ENCODE measurements around the gene RUBCN.

GRCh38 chr3:197670361-197670760 is 66.3 kb downstream of the RUBCN start:
- TF ChIP-seq ZFP69B (tag by site-specific recombination; IDR thresholded peaks at IDR 0.05) (no peak), BCL11A (tag by site-specific recombination; IDR thresholded peaks at IDR 0.05; ENCODE audit: low read depth) (no peak), GFI1B (tag by site-specific recombination; IDR thresholded peaks at IDR 0.05) (no peak), ZNF624 (tag by site-specific recombination; IDR thresholded peaks at IDR 0.05) (no peak), ZNF645 (tag by site-specific recombination; IDR thresholded peaks at IDR 0.05) (no peak), ZNF530 (tag by site-specific recombination; IDR thresholded peaks at IDR 0.05; ENCODE audit: low read depth) (no peak), ZBTB26 (tag by site-specific recombination; optimal IDR thresholded peaks at IDR 0.05) (no peak), KLF9 (tag by site-specific recombination; IDR thresholded peaks at IDR 0.05; ENCODE audit: low read depth) (no peak)
- TF ChIP-seq, protein P1, sequence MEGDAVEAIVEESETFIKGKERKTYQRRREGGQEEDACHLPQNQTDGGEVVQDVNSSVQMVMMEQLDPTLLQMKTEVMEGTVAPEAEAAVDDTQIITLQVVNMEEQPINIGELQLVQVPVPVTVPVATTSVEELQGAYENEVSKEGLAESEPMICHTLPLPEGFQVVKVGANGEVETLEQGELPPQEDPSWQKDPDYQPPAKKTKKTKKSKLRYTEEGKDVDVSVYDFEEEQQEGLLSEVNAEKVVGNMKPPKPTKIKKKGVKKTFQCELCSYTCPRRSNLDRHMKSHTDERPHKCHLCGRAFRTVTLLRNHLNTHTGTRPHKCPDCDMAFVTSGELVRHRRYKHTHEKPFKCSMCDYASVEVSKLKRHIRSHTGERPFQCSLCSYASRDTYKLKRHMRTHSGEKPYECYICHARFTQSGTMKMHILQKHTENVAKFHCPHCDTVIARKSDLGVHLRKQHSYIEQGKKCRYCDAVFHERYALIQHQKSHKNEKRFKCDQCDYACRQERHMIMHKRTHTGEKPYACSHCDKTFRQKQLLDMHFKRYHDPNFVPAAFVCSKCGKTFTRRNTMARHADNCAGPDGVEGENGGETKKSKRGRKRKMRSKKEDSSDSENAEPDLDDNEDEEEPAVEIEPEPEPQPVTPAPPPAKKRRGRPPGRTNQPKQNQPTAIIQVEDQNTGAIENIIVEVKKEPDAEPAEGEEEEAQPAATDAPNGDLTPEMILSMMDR (tag by site-specific recombination; IDR thresholded peaks at IDR 0.05): no peak
- TF ChIP-seq, protein P2, sequence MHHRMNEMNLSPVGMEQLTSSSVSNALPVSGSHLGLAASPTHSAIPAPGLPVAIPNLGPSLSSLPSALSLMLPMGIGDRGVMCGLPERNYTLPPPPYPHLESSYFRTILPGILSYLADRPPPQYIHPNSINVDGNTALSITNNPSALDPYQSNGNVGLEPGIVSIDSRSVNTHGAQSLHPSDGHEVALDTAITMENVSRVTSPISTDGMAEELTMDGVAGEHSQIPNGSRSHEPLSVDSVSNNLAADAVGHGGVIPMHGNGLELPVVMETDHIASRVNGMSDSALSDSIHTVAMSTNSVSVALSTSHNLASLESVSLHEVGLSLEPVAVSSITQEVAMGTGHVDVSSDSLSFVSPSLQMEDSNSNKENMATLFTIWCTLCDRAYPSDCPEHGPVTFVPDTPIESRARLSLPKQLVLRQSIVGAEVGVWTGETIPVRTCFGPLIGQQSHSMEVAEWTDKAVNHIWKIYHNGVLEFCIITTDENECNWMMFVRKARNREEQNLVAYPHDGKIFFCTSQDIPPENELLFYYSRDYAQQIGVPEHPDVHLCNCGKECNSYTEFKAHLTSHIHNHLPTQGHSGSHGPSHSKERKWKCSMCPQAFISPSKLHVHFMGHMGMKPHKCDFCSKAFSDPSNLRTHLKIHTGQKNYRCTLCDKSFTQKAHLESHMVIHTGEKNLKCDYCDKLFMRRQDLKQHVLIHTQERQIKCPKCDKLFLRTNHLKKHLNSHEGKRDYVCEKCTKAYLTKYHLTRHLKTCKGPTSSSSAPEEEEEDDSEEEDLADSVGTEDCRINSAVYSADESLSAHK (tag by site-specific recombination; IDR thresholded peaks at IDR 0.05): no peak
- TF ChIP-seq, protein P3, sequence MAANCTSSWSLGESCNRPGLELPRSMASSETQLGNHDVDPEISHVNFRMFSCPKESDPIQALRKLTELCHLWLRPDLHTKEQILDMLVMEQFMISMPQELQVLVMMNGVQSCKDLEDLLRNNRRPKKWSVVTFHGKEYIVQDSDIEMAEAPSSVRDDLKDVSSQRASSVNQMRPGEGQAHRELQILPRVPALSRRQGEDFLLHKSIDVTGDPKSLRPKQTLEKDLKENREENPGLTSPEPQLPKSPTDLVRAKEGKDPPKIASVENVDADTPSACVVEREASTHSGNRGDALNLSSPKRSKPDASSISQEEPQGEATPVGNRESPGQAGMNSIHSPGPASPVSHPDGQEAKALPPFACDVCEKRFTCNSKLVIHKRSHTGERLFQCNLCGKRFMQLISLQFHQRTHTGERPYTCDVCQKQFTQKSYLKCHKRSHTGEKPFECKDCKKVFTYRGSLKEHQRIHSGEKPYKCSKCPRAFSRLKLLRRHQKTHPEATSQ (tag by site-specific recombination; IDR thresholded peaks at IDR 0.05): no peak
